ENCODE measurements around the gene LRMDA.

The LRMDA gene

DNA sequence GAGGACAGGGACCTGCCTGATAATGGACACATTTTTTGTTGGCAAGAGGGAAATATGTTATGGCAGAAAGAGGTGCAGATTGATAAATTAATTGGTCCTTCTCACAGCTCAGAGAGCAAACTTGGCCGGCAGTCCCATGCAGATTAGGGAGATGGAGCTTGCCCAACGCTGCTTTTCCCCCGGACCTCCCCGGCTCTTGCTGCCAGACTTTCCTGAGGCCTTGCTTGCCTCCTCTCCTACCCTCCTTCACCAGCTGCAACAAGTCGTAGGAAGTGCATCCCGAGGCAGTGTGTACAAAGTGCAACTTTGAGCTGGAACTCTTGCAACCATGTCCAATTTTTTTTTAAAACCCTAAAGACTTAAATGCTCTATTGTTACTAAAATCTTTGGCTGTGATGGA lies 215.5 kb downstream of the LRMDA start:
- TF ChIP-seq EZH2 (IDR thresholded peaks at IDR 0.05; ENCODE audit: borderline replicate concordance, low read depth, low read length, severe bottlenecking), result no peak
- TF ChIP-seq, protein P1, sequence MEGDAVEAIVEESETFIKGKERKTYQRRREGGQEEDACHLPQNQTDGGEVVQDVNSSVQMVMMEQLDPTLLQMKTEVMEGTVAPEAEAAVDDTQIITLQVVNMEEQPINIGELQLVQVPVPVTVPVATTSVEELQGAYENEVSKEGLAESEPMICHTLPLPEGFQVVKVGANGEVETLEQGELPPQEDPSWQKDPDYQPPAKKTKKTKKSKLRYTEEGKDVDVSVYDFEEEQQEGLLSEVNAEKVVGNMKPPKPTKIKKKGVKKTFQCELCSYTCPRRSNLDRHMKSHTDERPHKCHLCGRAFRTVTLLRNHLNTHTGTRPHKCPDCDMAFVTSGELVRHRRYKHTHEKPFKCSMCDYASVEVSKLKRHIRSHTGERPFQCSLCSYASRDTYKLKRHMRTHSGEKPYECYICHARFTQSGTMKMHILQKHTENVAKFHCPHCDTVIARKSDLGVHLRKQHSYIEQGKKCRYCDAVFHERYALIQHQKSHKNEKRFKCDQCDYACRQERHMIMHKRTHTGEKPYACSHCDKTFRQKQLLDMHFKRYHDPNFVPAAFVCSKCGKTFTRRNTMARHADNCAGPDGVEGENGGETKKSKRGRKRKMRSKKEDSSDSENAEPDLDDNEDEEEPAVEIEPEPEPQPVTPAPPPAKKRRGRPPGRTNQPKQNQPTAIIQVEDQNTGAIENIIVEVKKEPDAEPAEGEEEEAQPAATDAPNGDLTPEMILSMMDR (IDR thresholded peaks at IDR 0.05; ENCODE audit: borderline replicate concordance, extremely low read depth, low read length, poor library complexity, severe bottlenecking), result no peak

DNA sequence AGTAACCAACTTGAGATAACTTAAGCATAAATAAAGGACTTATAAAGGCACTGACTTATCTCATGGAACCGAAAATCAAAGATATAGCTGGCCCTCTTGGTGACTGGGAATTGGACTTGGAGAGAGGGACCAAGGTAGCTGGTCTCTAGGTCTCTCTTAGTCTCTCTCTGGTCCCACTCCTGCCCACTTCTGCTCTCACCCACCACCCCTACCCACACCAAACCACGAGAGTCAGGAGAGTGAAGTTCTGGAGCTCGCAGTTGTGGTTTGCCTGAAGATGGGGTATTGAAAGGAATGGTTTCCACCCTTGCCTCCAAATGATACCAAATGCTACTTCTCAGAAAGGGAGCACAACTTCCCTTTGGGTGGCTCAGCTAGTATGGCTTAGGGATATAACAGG lies 216.3 kb downstream of the LRMDA start:
- no peaks in the 10 kb centered on the region for H3K36me3 ChIP-seq (ENCODE audit: insufficient read depth, low read length)
- H3K4me3 ChIP-seq (ENCODE audit: low read depth in 1 of 2, low read length in 2 of 2), result no peak overlapping the region
- DNase-seq, result no peak
- no peaks in the 10 kb centered on the region for H4K20me1 ChIP-seq (ENCODE audit: insufficient read depth, low read length)
- no peak for ATAC-seq (ENCODE audit: insufficient read depth, low read depth)
- no peak overlapping the region for H3K9ac ChIP-seq (ENCODE audit: low read depth, low read length)
- H3K4me1 ChIP-seq (ENCODE audit: insufficient read depth, low read length), result no peaks in the 10 kb centered on the region
- no peak overlapping the region for H3K27ac ChIP-seq (ENCODE audit: low read length)
- TF ChIP-seq EZH2 (IDR thresholded peaks at IDR 0.05; ENCODE audit: borderline replicate concordance, low read depth, low read length, severe bottlenecking), result no peak
- TF ChIP-seq, protein P1 (IDR thresholded peaks at IDR 0.05; ENCODE audit: borderline replicate concordance, extremely low read depth, low read length, poor library complexity, severe bottlenecking), result no peak
- H3K27me3 ChIP-seq (ENCODE audit: insufficient read depth, low read length, poor library complexity), result peaks cover 6% of the 10 kb centered on the region
- H2AFZ ChIP-seq (ENCODE audit: low read depth, low read length), result no peak overlapping the region
- no peaks in the 10 kb centered on the region for H3K79me2 ChIP-seq (ENCODE audit: insufficient read depth, low read length)
- H3K9me3 ChIP-seq (ENCODE audit: insufficient read depth, low read length, severe bottlenecking), result no peaks in the 10 kb centered on the region
- H3K4me2 ChIP-seq (ENCODE audit: insufficient read depth, low read length), result no peak overlapping the region

More for the DNA sequence above, 215.5 kb downstream of the LRMDA start:
- peaks cover 11% of the 10 kb centered on the region for H3K27me3 ChIP-seq (ENCODE audit: insufficient read depth, low read length, poor library complexity)
- H3K4me2 ChIP-seq (ENCODE audit: insufficient read depth, low read length), result no peak overlapping the region
- H3K27ac ChIP-seq (ENCODE audit: low read length), result no peak overlapping the region
- H3K79me2 ChIP-seq (ENCODE audit: insufficient read depth, low read length), result no peaks in the 10 kb centered on the region
- no peaks in the 10 kb centered on the region for H3K9me3 ChIP-seq (ENCODE audit: insufficient read depth, low read length, severe bottlenecking)
- no peaks in the 10 kb centered on the region for H4K20me1 ChIP-seq (ENCODE audit: insufficient read depth, low read length)
- H2AFZ ChIP-seq (ENCODE audit: low read depth, low read length), result no peak overlapping the region
- no peaks in the 10 kb centered on the region for H3K36me3 ChIP-seq (ENCODE audit: insufficient read depth, low read length)
- no peak overlapping the region for H3K9ac ChIP-seq (ENCODE audit: low read depth, low read length)
- DNase-seq (no peak), ATAC-seq (ENCODE audit: insufficient read depth, low read depth) (no peak)
- no peak overlapping the region for H3K4me3 ChIP-seq (ENCODE audit: low read depth in 1 of 2, low read length in 2 of 2)
- no peaks in the 10 kb centered on the region for H3K4me1 ChIP-seq (ENCODE audit: insufficient read depth, low read length)

- no peak overlapping the region for H3K9ac ChIP-seq (ENCODE audit: low read depth, low read length)
- TF ChIP-seq EZH2 (IDR thresholded peaks at IDR 0.05; ENCODE audit: borderline replicate concordance, low read depth, low read length, severe bottlenecking), result no peak
- TF ChIP-seq, protein P1 (IDR thresholded peaks at IDR 0.05; ENCODE audit: borderline replicate concordance, extremely low read depth, low read length, poor library complexity, severe bottlenecking), result no peak
- H3K4me3 ChIP-seq (ENCODE audit: low read depth in 1 of 2, low read length in 2 of 2), result no peak overlapping the region
- no peak overlapping the region for H2AFZ ChIP-seq (ENCODE audit: low read depth, low read length)
- no peaks in the 10 kb centered on the region for H3K36me3 ChIP-seq (ENCODE audit: insufficient read depth, low read length)
- no peaks in the 10 kb centered on the region for H4K20me1 ChIP-seq (ENCODE audit: insufficient read depth, low read length)
- H3K9me3 ChIP-seq (ENCODE audit: insufficient read depth, low read length, severe bottlenecking), result no peaks in the 10 kb centered on the region
- no peak overlapping the region for H3K4me2 ChIP-seq (ENCODE audit: insufficient read depth, low read length)
- H3K79me2 ChIP-seq (ENCODE audit: insufficient read depth, low read length), result no peaks in the 10 kb centered on the region
- DNase-seq (no peak), ATAC-seq (ENCODE audit: insufficient read depth, low read depth) (no peak)
- H3K27ac ChIP-seq (ENCODE audit: low read length), result no peak overlapping the region
- no peaks in the 10 kb centered on the region for H3K4me1 ChIP-seq (ENCODE audit: insufficient read depth, low read length)
- peaks cover 6% of the 10 kb centered on the region for H3K27me3 ChIP-seq (ENCODE audit: insufficient read depth, low read length, poor library complexity)
Observed at GRCh38 chr10:75648351-75648750, 216.9 kb downstream of the LRMDA start.

DNA sequence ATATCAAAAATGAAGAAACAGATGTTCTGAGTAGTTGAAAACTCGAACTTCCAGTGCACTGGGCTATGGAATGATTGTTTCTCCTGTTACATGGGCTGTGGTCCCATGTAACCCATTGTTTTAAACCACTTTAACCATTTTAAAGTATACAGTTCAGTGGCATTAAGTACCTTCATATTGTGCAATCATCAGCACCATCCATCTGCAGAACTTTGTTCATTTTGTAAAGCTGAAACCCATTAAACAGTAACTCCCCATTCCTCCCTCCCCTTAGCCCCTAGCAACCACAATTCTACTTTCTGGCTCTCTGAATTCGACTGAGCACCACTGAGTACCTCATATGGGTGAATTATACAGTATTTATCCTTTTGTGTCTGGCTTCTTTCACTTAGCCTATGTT lies 217.4 kb downstream of the LRMDA start:
- no peak overlapping the region for H2AFZ ChIP-seq (ENCODE audit: low read depth, low read length)
- H3K9ac ChIP-seq (ENCODE audit: low read depth, low read length), result no peak overlapping the region
- ATAC-seq (ENCODE audit: insufficient read depth, low read depth) (no peak), DNase-seq (no peak)
- H3K27ac ChIP-seq (ENCODE audit: low read length), result no peak overlapping the region
- no peak overlapping the region for H3K4me2 ChIP-seq (ENCODE audit: insufficient read depth, low read length)
- no peaks in the 10 kb centered on the region for H4K20me1 ChIP-seq (ENCODE audit: insufficient read depth, low read length)
- no peaks in the 10 kb centered on the region for H3K79me2 ChIP-seq (ENCODE audit: insufficient read depth, low read length)
- H3K4me3 ChIP-seq (ENCODE audit: low read depth in 1 of 2, low read length in 2 of 2), result no peak overlapping the region
- H3K36me3 ChIP-seq (ENCODE audit: insufficient read depth, low read length), result no peaks in the 10 kb centered on the region
- no peaks in the 10 kb centered on the region for H3K4me1 ChIP-seq (ENCODE audit: insufficient read depth, low read length)
- no peaks in the 10 kb centered on the region for H3K9me3 ChIP-seq (ENCODE audit: insufficient read depth, low read length, severe bottlenecking)
- peaks cover 6% of the 10 kb centered on the region for H3K27me3 ChIP-seq (ENCODE audit: insufficient read depth, low read length, poor library complexity)
- TF ChIP-seq EZH2 (IDR thresholded peaks at IDR 0.05; ENCODE audit: borderline replicate concordance, low read depth, low read length, severe bottlenecking), result no peak
- TF ChIP-seq, protein P1 (IDR thresholded peaks at IDR 0.05; ENCODE audit: borderline replicate concordance, extremely low read depth, low read length, poor library complexity, severe bottlenecking), result no peak

Measured in DND-41 (cell line).